Measurements from ENCODE around the gene ARID2.

- no peak for TF ChIP-seq CTCF (optimal IDR thresholded peaks at IDR 0.05 in 1 of 3, IDR thresholded peaks at IDR 0.05 in 1 of 3, conservative IDR thresholded peaks at IDR 0.05 in 1 of 3; ENCODE audit: extremely low read depth in 1 of 3, insufficient read depth in 2 of 3, low read length in 3 of 3)
- no peak for TF ChIP-seq EZH2 (IDR thresholded peaks at IDR 0.05; ENCODE audit: low read length)
These were observed 17.2 kb upstream of the ARID2 start for GRCh38 chr12:45712319-45712718.

All from keratinocyte (primary cell).